HepG2 (cell line): ENCODE measurements around the gene BACH2. TPM values are rescaled to one million over a fixed set of nuclear protein-coding genes. Genes with fewer than 3 reads are reported as not detected.

ENCODE experiments used
- ATAC-seq: fragments of 200-7000 bp; cut with Tn5 transposase; 3 replicates; pipeline ENCODE4 v1.9.1; 2020; ENCODE audit warnings: mild to moderate bottlenecking, moderate library complexity
- BruUV-seq: library from RNA; stranded (reverse); fragments of 400-500 nt; replicated peaks from 2 replicates; lab custom pipeline; 2021; lab: Mats Ljungman, UMichigan
- CTCF ChIA-PET: fragments of 300-600 bp; formaldehyde crosslinking; extraction: SDS; loops from one replicate; lab custom pipeline; 2021; ENCODE audit warnings: low total read pairs, inconsistent platforms, low intra/inter-chr PET ratio; lab: Yijun Ruan, JAX
- POLR2A ChIA-PET: fragments of 350-600 bp; sonication (Branson Sonifier 250); formaldehyde crosslinking; loops from one replicate; lab custom pipeline; 2020; ENCODE audit warnings: antibody characterized with exemption, inconsistent platforms; lab: Yijun Ruan, JAX
- DNase-seq: peaks from one replicate; pipeline ENCODE4 v3.0.0-alpha.2; 2015; ENCODE audit warnings: low spot score
- FAIRE-seq: peaks from 3 replicates; lab custom pipeline; 2011; peaks lifted over from hg19 to GRCh38; lab: Jason Lieb, UNC
- H2AFZ ChIP-seq: one replicate; pipeline ENCODE4 v1.6.1; 2011; ENCODE audit warnings: low read length, inconsistent platforms
- H3K27ac ChIP-seq: fragments of 300-600 bp; 3 replicates; pipeline ENCODE4 v1.8.0; 2011; ENCODE audit warnings: mixed run types, mild to moderate bottlenecking, mixed read lengths, low read length, inconsistent platforms; ENCODE audit not compliant: insufficient read depth; ENCODE audit errors: extremely low read length
- H3K27me3 ChIP-seq, 2 experiments: fragments of 200-600 bp in 1 of 2; 2 replicates in 1 of 2; 3 replicates in 1 of 2; pipeline versions ENCODE4 v1.6.0 to v1.8.0; 2011; ENCODE audit warnings: low read length in 2 of 2, mild to moderate bottlenecking in 2 of 2, moderate library complexity in 2 of 2, inconsistent platforms in 1 of 2; ENCODE audit not compliant: insufficient read depth in 2 of 2, control insufficient read depth in 1 of 2
- H3K36me3 ChIP-seq, 2 experiments: fragments of 200-600 bp in 1 of 2; replicated peaks in 1 of 2; 2 replicates in 1 of 2; 3 replicates in 1 of 2; pipeline versions ENCODE4 v1.5.1 to v1.8.0; 2011; ENCODE audit warnings: low read length in 2 of 2, inconsistent platforms in 1 of 2; ENCODE audit not compliant: insufficient read depth in 2 of 2, control insufficient read depth in 1 of 2
- H3K4me1 ChIP-seq: 2 replicates; pipeline ENCODE4 v1.5.1; 2012; ENCODE audit warnings: low read length, inconsistent platforms; ENCODE audit not compliant: insufficient read depth
- H3K4me2 ChIP-seq: 2 replicates; pipeline ENCODE4 v1.6.0; 2011; ENCODE audit warnings: low read depth, low read length, inconsistent platforms
- H3K4me3 ChIP-seq, 3 experiments: fragments of 200-600 bp in 1 of 3; sonication (generic), shearing (Covaris generic) in 1 of 3; replicated peaks in 1 of 3; 2 replicates each; pipeline ENCODE4 v1.5.1; 2011 to 2016; ENCODE audit warnings: low read length in 3 of 3, inconsistent platforms in 2 of 3, low read depth in 2 of 3, mild to moderate bottlenecking in 2 of 3, control low read depth in 1 of 3, mixed read lengths in 1 of 3; ENCODE audit not compliant: insufficient read depth in 1 of 3
- H3K79me2 ChIP-seq: one replicate; pipeline ENCODE4 v1.6.1; 2011; ENCODE audit warnings: low read length, inconsistent platforms; ENCODE audit not compliant: insufficient read depth
- H3K9ac ChIP-seq: 2 replicates; pipeline ENCODE4 v1.6.0; 2011; ENCODE audit warnings: mild to moderate bottlenecking, low read depth, low read length, inconsistent platforms; ENCODE audit not compliant: insufficient read depth
- H3K9me3 ChIP-seq: 2 replicates; pipeline ENCODE4 v1.5.1; 2012; ENCODE audit warnings: mild to moderate bottlenecking, low read length
- H4K20me1 ChIP-seq: 2 replicates; pipeline ENCODE4 v1.6.0; 2011; ENCODE audit warnings: inconsistent platforms, mild to moderate bottlenecking, low read length, moderate library complexity; ENCODE audit not compliant: insufficient read depth
- BCL6 ChIP-seq: IDR thresholded peaks from 2 replicates; pipeline ENCODE4 v1.6.1; 2016; ENCODE audit warnings: missing genetic modification reagents, missing compliant biosample characterization
- CHCHD3 ChIP-seq: sonication (generic); formaldehyde crosslinking; IDR thresholded peaks from 2 replicates; pipeline ENCODE4 v1.8.0; 2022; ENCODE audit warnings: mild to moderate bottlenecking, missing genetic modification reagents, moderate library complexity
- GABPA ChIP-seq, 2 experiments: IDR thresholded peaks; 2 replicates each; pipeline ENCODE4 v1.6.1; 2011 to 2016; ENCODE audit warnings: low read depth in 2 of 2, low read length in 1 of 2, missing biosample characterization in 1 of 2, missing genetic modification characterization in 1 of 2
- NFIC ChIP-seq: IDR thresholded peaks from 2 replicates; pipeline ENCODE4 v1.6.1; 2012; ENCODE audit warnings: mild to moderate bottlenecking, low read length, inconsistent platforms
- RORA ChIP-seq: sonication (generic); formaldehyde crosslinking; IDR thresholded peaks from 2 replicates; pipeline ENCODE4 v1.5.0; 2020; ENCODE audit warnings: mild to moderate bottlenecking, missing genetic modification reagents, moderate library complexity
- THAP11 ChIP-seq: IDR thresholded peaks from 2 replicates; pipeline ENCODE4 v1.6.1; 2016; ENCODE audit warnings: missing biosample characterization, missing genetic modification reagents
- XBP1 ChIP-seq: sonication (generic); formaldehyde crosslinking; IDR thresholded peaks from 2 replicates; pipeline ENCODE4 v1.5.0; 2020; ENCODE audit warnings: missing genetic modification reagents
- ZNF34 ChIP-seq: sonication (generic); formaldehyde crosslinking; IDR thresholded peaks from 2 replicates; pipeline ENCODE4 v1.4.0; 2020; ENCODE audit warnings: mild to moderate bottlenecking, missing genetic modification reagents, borderline replicate concordance
- ZNF431 ChIP-seq: sonication (generic); formaldehyde crosslinking; IDR thresholded peaks from 2 replicates; pipeline ENCODE4 v1.9.0; 2022; ENCODE audit warnings: missing genetic modification reagents, low read depth, mild to moderate bottlenecking, borderline replicate concordance
- ZNF567 ChIP-seq: sonication (generic); formaldehyde crosslinking; IDR thresholded peaks from 2 replicates; pipeline ENCODE4 v1.8.1; 2023; ENCODE audit warnings: mild to moderate bottlenecking, missing genetic modification reagents, borderline replicate concordance
- WGBS: methylation state at CpG from one replicate; pipeline ENCODE4 v1.1.6; 2017; ENCODE audit warnings: low lambda C conversion rate; 5-methylcytosine and 5-hydroxymethylcytosine counted together
- in situ Hi-C: cut with HindIII; loops from 2 replicates; pipeline ENCODE4 v1.10.0; 2017; ENCODE audit warnings: low pct_unique_long_range_greater_than_20kb; ENCODE audit not compliant: extremely low pct_ligation_motif_present
- intact Hi-C: fragments of 100-400 bp; cut with micrococcal nuclease; formaldehyde crosslinking; loops from one replicate; pipeline ENCODE4 v1.10.0; 2022; ENCODE audit not compliant: unreplicated experiment
- polyA plus RNA-seq, 8 experiments: library from polyadenylated mRNA; depleted of rRNA in 3 of 8; stranded (reverse) in 7 of 8; unstranded in 1 of 8; fragments of >200 nt; fragmentation: Illumina TruSeq in 4 of 8; extraction: Trizol in 4 of 8; gene quantifications; 2 replicates each; pipeline versions ENCODE4 v1.2.1 to v1.2.3, GENCODE V29; 2011 to 2016; ENCODE audit warnings: low read depth in 4 of 8, missing spikeins in 1 of 8, mixed read lengths in 1 of 8; ENCODE audit not compliant: insufficient read depth in 1 of 8
- total RNA-seq, 5 experiments: library from RNA; depleted of rRNA; stranded (reverse); fragments of >200 nt; fragmentation: Illumina TruSeq; extraction: Trizol; gene quantifications; 2 replicates each; pipeline ENCODE4 v1.2.3, GENCODE V29; 2016; ENCODE audit warnings: low read depth in 1 of 5
- TF ChIP-seq, protein P1 (sequence below): sonication (generic); formaldehyde crosslinking; IDR thresholded peaks from 2 replicates; pipeline ENCODE4 v1.5.0; 2020; ENCODE audit warnings: missing genetic modification reagents
- TF ChIP-seq, protein P2 (sequence below): sonication (generic); formaldehyde crosslinking; IDR thresholded peaks from 2 replicates; pipeline ENCODE4 v1.5.1; 2020; ENCODE audit warnings: missing genetic modification reagents, mild to moderate bottlenecking, borderline replicate concordance

Gene BACH2
- total and polyA plus RNA-seq, 2 of the 13 experiments (the other 11 are each of a cell fraction or from before 2014, with no cell fraction given): 0.01 TPM; not detected in 1

DNA sequence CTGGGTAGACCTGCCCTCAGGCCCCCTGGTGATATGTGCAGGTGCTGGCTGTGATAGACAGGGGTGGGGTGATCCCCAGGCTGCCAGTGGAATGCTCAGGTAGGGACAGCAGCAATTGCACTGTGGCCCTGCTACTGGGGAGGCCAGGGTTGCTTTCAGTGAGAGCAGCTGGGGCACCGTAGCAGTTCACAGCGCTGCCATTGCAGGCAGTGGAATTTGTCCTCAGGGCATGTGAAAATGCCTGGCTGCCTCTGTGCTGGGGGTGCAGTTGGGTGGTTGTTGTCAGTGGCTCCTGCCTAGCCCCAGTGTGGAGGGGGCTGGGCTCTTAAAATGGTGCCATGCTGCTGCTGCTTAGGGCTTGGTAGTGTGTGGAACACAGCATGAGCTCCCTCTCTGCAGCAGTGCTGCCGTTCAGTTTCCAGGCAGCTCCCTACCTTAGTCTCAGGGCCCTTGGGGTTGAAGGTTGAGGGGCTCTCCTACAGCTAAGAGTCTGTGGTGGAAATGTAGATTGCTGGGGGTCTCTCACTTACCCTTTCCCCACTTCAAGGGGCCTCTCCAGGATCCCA lies 378.8 kb downstream of the BACH2 start:
- intact Hi-C loops: no loop called here
- ChIA-PET POLR2A (no interaction called here), CTCF (no interaction called here)
- DNase-seq (no peak), FAIRE-seq (no peak), ATAC-seq (no peak)
- Histone ChIP-seq H3K36me3 (no peaks in the 10 kb centered on the region), H4K20me1 (no peaks in the 10 kb centered on the region), H3K27me3 (peaks cover 4 to 17% of the 10 kb centered on the region in 2 experiments; a peak in 3 of 5 replicates), H3K4me2 (no peak overlapping the region), H3K9ac (no peak overlapping the region), H3K9me3 (no peaks in the 10 kb centered on the region; the same call in 1 of the 2 replicates), H3K79me2 (no peaks in the 10 kb centered on the region), H2AFZ (no peak overlapping the region), H3K4me1 (no peaks in the 10 kb centered on the region), H3K27ac (no peak overlapping the region), H3K4me3 (no peak overlapping the region)
- no TSS peak for BruUV-seq
- TF ChIP-seq ZNF567 (CRISPR knock-in tag) (no peak), NFIC (no peak), THAP11 (CRISPR knock-in tag) (no peak), ZNF34 (CRISPR knock-in tag) (no peak), ZNF431 (no peak), RORA (CRISPR knock-in tag) (no peak), GABPA (IDR thresholded peaks at IDR 0.05; ENCODE audit: low read depth, low read length) (no peak), GABPA (CRISPR knock-in tag; IDR thresholded peaks at IDR 0.05; ENCODE audit: low read depth) (no peak), XBP1 (CRISPR knock-in tag) (no peak), BCL6 (CRISPR knock-in tag) (no peak), CHCHD3 (CRISPR knock-in tag) (no peak)
- TF ChIP-seq, protein P1, sequence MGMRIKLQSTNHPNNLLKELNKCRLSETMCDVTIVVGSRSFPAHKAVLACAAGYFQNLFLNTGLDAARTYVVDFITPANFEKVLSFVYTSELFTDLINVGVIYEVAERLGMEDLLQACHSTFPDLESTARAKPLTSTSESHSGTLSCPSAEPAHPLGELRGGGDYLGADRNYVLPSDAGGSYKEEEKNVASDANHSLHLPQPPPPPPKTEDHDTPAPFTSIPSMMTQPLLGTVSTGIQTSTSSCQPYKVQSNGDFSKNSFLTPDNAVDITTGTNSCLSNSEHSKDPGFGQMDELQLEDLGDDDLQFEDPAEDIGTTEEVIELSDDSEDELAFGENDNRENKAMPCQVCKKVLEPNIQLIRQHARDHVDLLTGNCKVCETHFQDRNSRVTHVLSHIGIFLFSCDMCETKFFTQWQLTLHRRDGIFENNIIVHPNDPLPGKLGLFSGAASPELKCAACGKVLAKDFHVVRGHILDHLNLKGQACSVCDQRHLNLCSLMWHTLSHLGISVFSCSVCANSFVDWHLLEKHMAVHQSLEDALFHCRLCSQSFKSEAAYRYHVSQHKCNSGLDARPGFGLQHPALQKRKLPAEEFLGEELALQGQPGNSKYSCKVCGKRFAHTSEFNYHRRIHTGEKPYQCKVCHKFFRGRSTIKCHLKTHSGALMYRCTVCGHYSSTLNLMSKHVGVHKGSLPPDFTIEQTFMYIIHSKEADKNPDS: no peak
- TF ChIP-seq, protein P2, sequence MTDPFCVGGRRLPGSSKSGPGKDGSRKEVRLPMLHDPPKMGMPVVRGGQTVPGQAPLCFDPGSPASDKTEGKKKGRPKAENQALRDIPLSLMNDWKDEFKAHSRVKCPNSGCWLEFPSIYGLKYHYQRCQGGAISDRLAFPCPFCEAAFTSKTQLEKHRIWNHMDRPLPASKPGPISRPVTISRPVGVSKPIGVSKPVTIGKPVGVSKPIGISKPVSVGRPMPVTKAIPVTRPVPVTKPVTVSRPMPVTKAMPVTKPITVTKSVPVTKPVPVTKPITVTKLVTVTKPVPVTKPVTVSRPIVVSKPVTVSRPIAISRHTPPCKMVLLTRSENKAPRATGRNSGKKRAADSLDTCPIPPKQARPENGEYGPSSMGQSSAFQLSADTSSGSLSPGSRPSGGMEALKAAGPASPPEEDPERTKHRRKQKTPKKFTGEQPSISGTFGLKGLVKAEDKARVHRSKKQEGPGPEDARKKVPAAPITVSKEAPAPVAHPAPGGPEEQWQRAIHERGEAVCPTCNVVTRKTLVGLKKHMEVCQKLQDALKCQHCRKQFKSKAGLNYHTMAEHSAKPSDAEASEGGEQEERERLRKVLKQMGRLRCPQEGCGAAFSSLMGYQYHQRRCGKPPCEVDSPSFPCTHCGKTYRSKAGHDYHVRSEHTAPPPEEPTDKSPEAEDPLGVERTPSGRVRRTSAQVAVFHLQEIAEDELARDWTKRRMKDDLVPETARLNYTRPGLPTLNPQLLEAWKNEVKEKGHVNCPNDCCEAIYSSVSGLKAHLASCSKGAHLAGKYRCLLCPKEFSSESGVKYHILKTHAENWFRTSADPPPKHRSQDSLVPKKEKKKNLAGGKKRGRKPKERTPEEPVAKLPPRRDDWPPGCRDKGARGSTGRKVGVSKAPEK (CRISPR knock-in tag): no peak
- in situ Hi-C loops: no loop called here
- 14% methylated on average over 1 of the region's 3 CpGs for WGBS
